ENCODE results near the gene INO80E. TPM values are rescaled to one million over a fixed set of nuclear protein-coding genes. Genes with fewer than 3 reads are reported as not detected.

Gene INO80E
- total RNA-seq, 1 experiment from 2014 or later = 94.1 TPM

DNA sequence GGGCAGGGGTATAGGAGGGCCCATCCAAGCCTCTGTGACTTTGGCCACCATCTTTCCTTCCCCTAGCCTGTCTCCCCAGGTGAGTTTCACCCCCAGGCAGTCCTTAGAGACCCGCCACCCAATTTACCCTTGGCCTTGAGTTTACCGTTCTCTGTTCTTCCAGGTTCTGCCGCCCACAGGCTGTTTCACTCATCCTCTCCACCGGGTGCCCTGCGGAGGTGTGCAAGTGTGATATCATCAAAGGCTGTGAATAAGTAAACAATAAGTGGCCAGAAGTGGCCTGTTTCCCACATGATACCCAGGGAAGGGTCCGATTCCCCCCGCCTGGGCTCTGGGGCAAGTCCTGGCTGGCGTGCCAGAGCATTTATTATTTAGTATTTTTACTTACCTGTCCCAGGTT lies 50.1 kb downstream of the INO80E start:
- Histone ChIP-seq H4K20me1 (ENCODE audit: control insufficient read depth, insufficient read depth, insufficient read length) (no peaks in the 10 kb centered on the region), H3K79me2 (ENCODE audit: insufficient read depth, low read length) (no peaks in the 10 kb centered on the region), H2BK5ac (ENCODE audit: insufficient read length, low read length) (no peak overlapping the region), H4K91ac (ENCODE audit: insufficient read length, low read depth, low read length) (no peak overlapping the region), H3K9ac (ENCODE audit: extremely low read depth, insufficient read length, low read length) (no peak overlapping the region), H4K5ac (ENCODE audit: insufficient read length, low read depth, low read length) (no peak overlapping the region), H2BK15ac (ENCODE audit: low read depth, low read length) (no peak overlapping the region), H3K9me3 (ENCODE audit: control insufficient read depth, low read depth, low read length) (no peaks in the 10 kb centered on the region), H3K4ac (ENCODE audit: low read depth, low read length) (no peak overlapping the region), H3K18ac (ENCODE audit: insufficient read length, low read depth, low read length) (no peak overlapping the region), H3K4me1 (ENCODE audit: insufficient read depth, low read length) (no peaks in the 10 kb centered on the region), H2AK5ac (ENCODE audit: insufficient read length, low read length) (no peak overlapping the region), H3K27ac (ENCODE audit: insufficient read length, low read depth, low read length) (no peak overlapping the region), H3K14ac (ENCODE audit: insufficient read depth, low read length) (no peak overlapping the region), H3K27me3 (ENCODE audit: insufficient read depth, low read length) (no peaks in the 10 kb centered on the region), H3K23ac (ENCODE audit: insufficient read length, low read depth, low read length) (no peak overlapping the region), H2BK120ac (ENCODE audit: low read depth, low read length, poor library complexity, severe bottlenecking) (no peak overlapping the region), H3K23me2 (ENCODE audit: insufficient read length, low read depth, low read length, poor library complexity, severe bottlenecking) (no peaks in the 10 kb centered on the region), H3K56ac (ENCODE audit: insufficient read length, low read depth, low read length) (no peak overlapping the region), H2AFZ (ENCODE audit: low read length) (no peak overlapping the region), H2BK12ac (ENCODE audit: insufficient read length, low read depth, low read length) (no peak overlapping the region), H2BK20ac (ENCODE audit: low read depth, low read length, poor library complexity, severe bottlenecking) (no peak overlapping the region), H3K79me1 (ENCODE audit: insufficient read depth, low read depth, low read length, poor library complexity, severe bottlenecking) (no peaks in the 10 kb centered on the region), H3K4me2 (ENCODE audit: insufficient read depth, insufficient read length, low read length) (no peak overlapping the region), H4K8ac (replicated peaks; ENCODE audit: insufficient read length, low read depth, low read length) (no peak overlapping the region), H3T11ph (ENCODE audit: low read length) (no peak overlapping the region)
- Mint-ChIP-seq H3K36me3 (ENCODE audit: insufficient read depth in 1 of 3, low read depth in 3 of 3) (no peaks in the 10 kb centered on the region), H3K27me3 (ENCODE audit: low read depth) (peaks cover 17% of the 10 kb centered on the region), H3K4me1 (peaks cover 0 to 4% of the 10 kb centered on the region in 2 experiments; a peak in 3 of 4 replicates), H3K4me3 (no peak overlapping the region), H3K27ac (no peak overlapping the region), H3K9me3 (no peaks in the 10 kb centered on the region; a peak in 1 of 5 replicates)
- TF ChIP-seq, protein P1, sequence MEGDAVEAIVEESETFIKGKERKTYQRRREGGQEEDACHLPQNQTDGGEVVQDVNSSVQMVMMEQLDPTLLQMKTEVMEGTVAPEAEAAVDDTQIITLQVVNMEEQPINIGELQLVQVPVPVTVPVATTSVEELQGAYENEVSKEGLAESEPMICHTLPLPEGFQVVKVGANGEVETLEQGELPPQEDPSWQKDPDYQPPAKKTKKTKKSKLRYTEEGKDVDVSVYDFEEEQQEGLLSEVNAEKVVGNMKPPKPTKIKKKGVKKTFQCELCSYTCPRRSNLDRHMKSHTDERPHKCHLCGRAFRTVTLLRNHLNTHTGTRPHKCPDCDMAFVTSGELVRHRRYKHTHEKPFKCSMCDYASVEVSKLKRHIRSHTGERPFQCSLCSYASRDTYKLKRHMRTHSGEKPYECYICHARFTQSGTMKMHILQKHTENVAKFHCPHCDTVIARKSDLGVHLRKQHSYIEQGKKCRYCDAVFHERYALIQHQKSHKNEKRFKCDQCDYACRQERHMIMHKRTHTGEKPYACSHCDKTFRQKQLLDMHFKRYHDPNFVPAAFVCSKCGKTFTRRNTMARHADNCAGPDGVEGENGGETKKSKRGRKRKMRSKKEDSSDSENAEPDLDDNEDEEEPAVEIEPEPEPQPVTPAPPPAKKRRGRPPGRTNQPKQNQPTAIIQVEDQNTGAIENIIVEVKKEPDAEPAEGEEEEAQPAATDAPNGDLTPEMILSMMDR (conservative IDR thresholded peaks at IDR 0.05) = no peak
- WGBS (ENCODE audit: extremely low coverage, insufficient read length, low lambda C conversion rate) = no CpG with 5 or more reads among the region's 8 CpGs
- no peak for DNase-seq
